Activated CD4-positive, alpha-beta T cell treated with anti-CD3 and anti-CD28 coated beads, Interleukin-2, amount 50 U/mL, for 4 hours (primary cell): ENCODE measurements around the gene GPBAR1.

Experiments used
- DNase-seq, 2 experiments: peaks; one replicate each; pipeline ENCODE4 v3.0.0-alpha.2; 2020

The GPBAR1 gene

DNA sequence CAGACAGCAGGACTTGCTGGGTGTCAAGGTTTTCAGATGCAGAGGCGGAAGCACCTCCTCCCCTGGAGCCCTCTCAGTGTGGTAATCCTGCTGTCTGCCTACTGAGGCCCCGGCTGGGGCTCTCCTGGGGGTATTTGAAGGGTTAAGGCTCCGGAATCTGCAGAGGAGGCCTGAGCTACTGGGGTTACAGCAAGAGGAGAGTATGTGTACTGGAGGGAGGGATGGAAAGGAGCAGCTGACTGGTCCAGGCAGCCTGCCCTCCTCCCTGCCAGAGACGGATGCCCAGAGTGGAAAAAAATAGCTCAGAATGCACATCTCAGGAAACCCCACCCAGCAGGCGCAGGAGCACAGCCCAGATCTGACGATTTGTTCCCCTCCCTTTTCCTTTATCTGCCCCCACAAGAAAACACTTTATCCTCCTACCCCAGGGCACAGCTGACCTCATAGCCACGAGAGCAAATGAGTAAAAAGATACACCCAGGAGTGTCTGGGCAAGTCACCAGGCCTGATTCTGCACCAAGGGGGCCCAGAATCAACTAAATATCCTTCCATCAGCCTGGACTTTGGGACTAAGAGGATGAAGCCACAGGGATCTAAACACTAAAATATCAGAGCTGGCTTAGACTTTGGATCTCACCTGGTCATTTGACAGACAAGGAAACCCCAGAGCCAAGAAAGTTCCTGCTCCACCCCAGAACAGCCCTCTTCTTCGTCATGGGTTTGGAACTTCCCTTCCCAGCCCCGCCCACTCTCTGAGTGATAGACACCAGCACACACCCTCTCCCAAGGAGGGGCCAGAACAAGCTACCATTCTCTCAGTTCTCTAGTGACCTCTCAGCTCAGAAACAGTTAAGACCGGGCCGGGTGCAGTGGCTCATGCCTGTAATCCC is 26.0 kb downstream of the GPBAR1 start:
- DNase-seq, result peak; percentile 72 to 77

DNA sequence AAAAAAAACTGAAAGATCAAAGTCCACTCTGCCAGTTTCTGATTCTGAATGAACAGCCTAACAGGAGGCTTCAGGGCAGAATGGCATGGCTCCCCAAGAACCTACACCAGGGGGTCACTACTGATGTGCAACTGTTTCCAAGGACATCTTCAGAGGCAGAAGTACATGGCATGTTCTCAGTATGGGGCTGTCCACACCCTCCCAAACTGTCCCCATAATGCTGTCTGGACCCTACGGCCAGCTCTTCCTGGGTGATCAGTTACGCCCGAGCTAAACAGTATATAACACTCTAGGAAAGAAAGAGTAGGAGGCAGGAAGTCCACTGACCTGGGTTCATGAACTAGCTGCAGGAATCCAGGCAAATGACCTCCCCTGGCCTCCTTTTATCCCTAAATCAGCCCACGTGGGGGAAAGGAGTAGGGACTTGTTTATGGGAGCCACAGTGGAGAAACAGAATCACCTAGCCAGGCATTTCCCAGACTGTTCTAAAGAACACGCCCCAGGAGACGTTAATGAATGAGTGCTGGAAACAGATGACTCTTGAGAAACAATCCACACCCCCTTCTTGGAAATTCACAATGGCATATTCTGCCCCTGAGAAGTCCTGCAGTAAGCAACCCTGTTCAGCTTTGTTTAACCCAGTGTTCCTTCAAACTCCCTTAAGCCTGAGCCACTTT is 29.0 kb downstream of the GPBAR1 start:
- no peak for DNase-seq

DNA sequence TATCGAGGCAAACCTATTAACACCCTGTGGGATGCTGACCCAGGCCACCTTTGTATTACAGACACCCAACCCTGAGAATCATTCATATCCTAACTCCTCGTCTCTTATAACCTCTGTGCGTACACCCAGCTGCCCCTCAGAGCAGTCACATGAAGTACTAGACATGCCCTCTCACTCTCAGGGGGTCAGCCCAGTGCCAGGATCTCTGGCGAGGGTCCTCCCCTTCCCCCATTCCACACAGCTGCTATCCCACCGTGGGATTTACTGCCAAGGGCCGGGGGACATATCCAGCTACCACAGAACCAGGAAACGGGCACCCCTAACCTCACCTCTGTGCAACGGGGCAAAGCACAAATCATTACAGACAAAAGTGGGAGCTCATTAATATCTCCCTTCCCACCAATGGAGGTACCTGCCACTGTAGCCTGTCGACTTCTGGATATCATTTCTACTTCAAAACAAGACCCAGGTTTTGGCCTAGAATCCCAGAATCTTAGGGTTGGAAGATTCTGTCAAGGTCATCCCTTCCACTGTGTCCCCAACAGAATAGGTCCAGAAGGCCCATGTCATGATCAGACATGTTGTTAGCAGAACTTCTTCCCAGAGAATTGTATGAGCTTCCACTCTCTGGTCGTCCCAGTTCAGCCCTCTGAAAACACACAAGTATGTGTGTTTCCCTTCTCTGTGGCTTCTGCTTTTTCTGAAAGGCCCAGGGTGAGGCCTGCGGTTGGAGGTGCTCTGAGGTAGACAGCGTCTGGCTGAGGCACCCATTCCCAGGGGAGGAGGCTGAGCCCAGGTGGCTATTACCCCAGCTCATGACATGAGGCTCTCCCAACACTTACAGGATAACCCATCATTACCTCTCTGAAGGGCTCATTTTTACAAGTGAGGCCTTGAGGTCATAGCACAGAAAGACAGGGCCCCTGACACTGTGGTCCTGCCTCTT is 29.8 kb downstream of the GPBAR1 start:
- peak in 1 of 2 experiments; percentile 25 for DNase-seq

DNA sequence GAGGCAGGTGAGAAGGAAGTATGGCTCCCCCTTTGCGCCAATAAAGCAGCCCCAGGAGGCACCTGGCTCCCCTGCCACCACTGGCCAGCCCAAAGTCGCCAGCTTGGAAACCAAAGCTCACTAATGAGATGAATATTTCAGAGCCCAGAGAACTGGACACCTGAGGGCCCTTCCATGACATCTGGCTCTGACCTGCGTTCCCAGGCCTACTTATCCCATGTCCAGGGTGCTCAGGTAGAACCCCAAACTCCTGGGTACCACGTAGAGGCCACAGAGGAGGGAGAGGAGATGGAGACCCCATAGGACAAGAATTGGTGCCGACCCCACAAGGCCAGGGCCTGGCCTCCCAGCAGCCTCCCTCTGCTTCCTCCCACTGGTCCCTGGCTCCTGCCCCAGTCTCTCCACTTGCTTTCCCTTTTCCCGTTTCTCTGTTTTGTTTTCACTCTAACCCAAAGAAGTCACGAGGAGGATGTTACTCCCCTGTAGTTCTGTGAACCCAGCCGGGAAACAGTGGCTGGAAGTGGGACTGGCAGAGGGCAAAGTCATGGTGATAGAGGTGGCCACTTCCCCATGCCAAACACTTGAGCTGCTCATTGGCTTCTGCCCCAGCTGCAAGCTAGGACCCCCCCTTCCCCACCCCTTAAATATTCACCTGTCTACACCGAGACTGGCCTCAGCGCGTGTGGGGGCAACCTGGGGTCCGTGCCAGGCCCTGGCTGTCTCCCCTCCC is 30.7 kb downstream of the GPBAR1 start:
- DNase-seq, result no peak

DNA sequence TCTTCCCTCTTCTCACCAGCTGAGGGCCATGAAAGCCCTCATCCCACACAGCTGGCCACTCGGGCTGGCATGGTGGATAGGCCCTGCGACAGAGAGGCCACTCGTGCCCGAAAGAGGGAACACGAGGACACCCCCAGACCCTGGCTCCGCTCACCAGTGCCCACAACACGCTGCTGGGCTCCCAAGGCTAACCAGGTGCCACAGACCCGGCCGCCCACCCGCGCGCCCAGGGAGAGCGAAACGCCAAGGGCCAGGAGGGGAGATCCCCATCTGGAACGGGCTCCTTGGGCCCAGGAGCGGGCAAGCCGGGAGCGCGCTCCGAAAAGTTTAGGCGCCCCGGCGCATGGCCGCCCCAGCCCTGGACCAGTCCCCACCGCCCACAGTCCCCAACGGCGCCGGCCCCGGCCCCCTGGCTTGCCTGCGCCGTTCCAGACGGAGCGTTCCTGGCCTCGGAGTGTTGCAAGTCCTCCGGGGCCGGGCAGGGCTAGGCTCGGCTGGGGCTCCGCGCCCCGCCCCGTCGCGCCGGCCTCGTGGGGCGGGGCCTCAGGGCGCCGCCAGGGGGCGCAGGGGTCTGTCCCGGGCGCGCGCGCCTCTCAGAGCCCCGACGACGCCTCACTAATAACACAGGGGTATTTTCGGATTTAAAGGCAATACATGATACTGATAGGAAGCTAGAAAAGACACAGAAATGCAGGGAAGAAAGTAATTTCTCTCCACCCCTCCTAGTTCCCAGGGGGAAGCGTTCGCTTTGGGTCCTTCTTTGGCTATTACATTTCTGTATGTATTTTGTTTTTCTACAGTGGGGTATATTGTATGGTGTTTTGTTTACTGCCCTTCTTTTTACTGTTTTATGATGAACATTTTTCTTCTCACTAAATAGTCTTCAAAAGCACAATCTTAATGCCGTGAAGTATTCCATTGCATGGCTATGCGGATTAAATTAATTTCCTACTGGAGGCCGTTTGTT is 31.5 kb downstream of the GPBAR1 start, which contains the start of gene TMBIM1:
Gene TMBIM1, minus strand, starts transcription at position 456 of the 967 bp plus-strand sequence. CDS start 10,362 bp downstream, outside the sequence.
- peak; percentile 69 for DNase-seq

DNA sequence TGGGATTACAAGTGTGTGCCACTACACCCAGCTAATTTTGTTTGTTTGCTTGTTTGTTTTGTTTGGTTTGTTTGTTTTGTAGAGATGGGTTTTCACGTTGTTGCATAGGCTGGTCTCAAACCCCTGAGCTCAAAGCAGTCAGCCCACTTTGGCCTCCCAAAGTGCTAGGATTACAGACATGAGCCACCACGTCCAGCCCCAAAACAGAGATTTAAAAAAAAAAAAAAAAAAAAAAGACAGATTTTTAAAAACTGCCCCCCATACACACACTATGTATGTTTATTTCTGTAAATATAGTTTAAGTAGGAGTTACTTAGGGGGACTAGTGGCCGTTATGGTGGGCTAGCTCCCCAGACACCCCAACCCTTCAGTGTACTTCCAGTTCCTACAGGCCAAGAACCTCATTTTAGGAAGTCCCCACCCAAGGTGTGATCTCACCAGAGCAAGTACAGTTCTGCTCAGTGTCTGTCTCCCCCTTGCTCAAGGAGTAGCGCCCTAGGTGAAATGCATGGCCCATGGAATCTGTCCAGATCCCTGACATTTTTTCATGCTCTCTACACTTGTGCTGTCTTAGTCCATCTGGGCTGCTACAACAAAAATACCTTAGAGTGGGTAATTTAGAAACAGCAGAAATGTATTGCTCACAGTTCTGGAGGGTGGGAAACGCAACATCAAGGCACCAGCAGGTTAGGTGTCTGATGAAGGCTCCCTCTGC is 33.1 kb downstream of the GPBAR1 start:
- DNase-seq, result no peak

DNA sequence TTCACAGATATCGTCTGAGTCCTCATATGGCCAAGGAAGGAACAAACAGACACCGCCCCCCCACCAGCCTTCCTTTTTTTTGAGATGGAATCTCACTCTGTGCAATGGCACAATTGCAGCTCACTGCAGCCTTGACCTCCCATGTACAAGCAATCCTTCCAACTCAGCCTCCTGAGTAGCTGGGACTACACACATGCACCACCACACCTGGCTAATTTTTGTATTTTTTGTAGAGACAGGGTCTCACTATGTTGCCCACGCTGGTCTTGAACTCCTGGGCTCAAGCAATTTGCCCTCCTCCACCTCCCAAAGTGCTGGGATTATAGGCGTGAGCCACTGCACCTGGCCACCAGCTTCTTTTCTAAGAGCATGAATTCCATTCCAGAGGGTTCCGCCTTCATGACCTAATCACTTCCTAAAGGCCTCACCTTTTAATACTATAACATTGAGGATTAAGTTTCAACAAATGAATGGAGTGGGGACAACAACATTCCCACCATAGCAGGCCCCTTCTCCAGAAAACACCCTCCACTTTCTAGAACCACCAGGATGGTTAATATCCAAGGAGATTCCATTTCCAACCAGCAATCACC is 33.7 kb downstream of the GPBAR1 start:
- DNase-seq, result no peak

DNA sequence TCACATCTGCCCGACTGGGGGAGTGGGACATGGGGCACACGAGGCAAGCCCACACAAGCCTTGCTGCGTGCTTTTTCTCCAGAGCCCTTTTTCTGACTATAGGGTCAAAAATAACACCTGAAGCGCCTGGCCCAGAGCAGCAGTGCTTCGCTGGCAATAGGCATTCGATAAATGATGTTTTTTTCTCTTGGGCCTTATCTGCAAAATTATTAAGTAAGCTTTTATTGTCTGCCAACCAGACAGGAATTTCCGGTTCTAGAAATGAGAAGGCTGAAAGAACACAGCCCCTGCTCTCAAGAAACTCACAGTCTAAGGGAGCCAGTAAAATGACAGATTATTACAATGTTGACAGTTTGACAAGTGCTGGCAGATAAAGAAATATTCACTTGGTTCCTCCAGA is 34.2 kb downstream of the GPBAR1 start:
- no peak for DNase-seq

DNA sequence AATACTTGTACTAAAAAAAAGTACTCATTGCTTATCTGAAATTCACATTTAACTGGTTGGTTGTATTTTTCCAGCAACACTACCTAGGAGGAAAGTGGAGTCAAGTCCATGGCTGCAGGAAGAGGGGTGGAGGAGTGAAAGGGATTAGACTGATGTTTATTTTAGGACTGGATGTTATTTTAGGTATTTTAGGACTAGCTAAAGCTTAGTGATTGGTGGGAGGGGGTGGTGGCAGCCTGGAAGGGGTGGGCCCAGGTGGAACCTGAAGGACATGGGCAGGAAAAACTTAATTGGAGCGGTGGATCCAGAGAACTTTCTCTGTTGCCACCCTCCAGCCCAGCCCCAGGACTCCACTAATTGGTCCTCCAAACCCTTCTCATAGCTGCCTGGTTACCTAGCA is 35.4 kb downstream of the GPBAR1 start:
- no peak for DNase-seq

DNA sequence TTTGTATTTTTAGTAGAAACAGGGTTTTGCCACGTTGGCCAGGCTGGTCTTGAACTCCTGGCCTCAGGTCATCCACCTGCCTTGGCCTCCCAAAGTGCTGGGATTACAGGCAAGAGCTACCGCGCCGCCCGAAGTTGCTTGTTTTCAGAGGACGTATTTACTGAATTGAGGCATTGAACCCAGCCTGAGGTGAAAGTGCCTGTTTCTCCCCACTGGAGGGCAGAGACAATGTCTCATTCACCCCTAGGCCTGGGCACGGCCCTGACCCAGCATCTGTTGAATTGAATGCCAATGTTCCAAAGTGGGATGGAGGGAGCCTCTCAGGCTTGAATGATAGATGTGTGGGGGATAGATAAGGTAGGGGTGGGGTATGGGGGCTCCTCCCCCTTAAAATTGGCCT is 36.0 kb downstream of the GPBAR1 start:
- no peak for DNase-seq

DNA sequence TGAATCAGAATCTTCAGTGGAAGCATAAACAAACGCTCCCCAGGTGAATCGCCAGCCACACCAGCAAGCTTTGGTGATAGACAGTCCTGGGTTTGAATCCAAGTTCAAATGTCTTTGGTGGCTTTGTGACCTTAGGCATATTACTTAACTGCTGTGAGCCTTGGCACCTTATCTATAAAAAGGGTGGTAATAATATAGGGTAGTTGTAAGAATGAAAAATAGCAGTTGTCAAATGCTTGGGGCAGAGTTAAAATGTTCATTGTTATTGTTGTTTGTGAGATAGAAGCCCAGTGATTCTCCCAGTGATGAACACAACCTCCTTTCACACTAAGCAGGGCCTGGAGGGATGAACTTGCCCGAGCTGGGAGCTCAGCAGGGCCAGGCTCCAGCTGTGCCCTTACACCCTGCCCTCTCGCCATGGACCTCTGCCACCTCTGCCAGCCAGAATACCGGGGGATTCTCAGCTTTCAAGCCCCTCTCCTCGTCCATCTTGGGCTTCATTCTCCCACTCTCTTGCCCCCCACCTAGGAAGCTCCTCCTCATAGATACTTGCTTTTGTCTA is 37.6 kb downstream of the GPBAR1 start:
- DNase-seq, result no peak

DNA sequence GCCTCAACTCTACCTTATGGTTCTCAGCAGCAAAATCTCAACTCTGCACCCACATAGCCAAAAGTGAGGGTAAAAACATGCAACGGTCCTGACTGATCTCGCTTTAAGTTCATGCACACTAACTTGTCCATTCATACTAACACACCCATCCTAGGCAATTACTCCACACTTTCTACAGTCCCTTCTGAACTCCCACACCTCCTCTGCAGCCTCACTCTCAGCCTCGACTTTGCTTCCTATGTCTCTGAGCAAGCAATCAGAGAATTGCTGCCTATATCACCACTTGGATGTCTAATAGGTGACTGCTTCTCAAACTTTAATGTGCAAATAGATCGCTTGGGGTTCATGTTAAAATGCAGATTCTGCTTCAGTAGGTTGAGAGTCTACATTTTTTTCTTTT is 39.3 kb downstream of the GPBAR1 start:
- DNase-seq, result no peak

DNA sequence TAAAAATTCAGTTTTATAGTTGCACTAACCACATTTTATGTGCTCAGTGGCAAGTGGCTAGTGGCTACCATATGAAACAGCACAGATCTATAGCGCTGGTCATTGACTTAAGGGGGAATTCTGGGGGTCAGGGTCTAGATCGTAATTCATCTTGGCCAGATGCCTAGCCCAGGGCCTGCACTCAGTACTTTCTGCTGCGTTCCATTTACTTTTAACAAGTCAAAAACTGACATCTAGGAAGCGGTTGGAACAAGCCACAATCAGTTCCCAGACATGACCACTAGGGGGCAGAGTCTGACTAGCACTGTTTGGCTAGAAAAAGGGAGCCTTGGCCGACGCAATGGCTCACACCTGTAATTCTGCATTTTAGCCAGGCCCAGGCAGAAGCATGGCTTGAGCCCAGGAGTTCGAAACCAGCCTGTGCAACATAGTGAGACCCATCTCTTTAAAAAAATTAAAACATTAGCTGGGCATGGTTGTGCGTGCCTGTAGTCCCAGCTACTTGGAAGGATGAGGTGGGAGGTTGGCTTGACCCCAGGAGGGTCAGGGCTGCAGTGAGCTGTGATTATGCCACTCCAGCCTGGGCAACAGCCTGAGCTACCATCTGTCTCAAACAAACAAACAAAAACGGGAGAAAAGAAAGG is 40.5 kb downstream of the GPBAR1 start:
- DNase-seq, result peak; percentile 86 to 87

DNA sequence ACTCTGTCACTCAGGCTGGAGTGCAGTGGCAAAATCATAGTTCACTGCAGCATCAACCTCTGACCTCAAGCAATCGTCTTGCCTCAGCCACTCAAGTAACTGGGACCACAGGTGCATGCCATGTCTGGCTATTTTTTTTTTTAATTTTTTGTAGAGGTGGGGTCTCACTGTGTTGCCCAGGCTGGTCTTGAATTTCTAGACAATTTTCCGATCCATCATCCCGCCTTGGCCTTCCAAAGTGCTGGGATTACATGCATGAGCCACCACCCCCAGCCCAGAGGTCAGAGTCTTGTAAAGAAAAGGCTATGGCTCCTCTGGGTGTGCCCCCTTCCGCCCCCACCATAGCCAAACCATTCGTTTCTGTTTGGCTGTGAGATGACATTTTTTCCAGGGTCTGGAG is 44.6 kb downstream of the GPBAR1 start:
- no peak for DNase-seq

DNA sequence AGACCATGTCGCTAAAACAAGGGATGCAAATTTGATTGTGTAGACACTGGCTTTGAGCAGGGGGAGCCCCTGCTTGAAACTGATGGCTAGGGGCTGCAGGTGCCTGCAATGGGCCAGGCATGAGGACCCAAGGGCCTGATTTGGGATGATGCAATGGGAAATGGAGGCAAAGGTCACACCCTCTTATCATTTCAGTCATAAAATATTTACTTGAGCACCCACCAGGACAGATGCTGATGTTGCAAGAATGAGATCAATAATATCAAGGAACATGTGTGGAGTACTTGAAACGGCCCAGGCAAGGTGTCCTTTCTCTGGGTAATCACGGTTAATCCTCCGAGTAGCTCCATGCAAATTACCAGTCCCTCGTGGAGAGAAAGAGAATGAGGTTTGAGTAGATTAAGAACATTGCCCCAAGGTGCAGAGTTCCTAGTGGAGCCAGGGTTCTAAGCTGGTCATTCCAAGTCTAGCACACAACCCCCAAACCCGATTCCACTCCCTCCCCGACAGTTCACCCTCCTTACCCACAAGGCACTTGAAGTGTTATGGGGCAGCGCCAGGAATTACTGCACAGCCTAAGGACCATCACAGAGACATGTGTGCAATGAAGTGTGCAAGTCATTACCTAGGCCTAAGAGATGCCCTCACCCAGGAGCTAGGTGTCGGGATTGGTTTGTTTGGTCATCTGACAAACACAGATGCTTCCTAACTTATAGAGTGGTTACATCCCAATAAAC is 45.5 kb downstream of the GPBAR1 start:
- DNase-seq, result no peak

DNA sequence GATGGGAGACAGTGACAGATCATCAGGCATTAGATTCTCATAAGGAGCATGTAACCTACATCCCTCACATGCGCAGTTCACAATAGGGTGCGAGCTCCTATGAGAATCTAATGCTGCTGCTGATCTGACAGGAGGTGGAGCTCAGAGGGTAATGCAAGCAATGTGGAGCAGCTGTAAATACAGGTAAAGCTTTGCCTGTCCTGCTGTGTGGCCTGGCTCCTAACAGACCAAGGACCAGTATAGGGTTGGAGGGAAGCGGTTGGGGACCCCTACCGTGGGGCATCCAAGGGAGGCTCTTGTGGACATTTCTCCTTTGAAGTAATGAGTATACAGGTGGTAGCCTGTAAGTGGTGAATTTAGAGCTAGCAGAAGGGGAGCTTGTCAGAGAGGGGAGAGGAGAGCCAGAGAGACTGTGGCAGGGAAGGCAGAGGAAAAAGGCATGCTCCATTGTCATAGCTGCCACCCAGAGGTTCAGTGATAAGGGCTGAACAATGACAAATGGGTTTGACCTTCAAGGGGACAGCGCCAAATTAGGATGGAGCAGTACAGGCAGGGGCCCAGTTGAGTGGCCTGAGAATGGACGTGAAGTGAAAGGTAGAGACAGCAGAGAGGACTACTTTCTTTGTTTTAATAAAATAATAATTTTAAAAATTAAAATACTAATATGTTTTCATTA is 46.7 kb downstream of the GPBAR1 start:
- DNase-seq, result no peak

DNA sequence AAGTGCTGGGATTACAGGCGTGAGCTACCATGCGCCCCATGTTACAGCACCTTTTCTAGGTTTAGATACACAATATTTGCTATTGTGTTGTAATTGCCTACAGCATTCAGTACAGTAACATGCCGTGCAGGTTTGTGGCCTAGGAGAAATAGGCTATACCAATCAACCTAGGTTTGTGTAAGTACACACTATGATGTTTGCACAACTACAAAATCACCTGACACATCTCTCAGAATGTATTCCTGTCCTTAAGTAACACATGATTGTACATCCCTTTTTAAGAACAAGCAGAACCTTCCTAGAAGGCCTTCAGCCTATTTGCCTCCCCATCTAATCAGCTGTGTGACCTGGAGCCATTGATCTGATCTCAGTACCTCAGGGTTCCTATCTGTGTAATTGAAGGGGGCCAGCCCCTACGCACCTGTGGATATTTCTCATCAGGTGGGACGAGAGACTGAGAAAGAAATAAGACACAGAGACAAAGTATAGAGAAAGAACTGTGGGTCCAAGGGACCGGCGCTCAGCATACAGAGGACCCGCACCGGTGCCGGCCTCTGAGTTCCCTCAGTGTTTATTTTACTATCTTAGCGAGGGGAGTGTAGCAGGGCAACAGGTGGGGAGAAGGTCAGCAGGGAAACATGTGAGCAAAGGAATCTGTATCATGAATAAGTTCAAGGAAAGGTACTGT is 50.2 kb downstream of the GPBAR1 start:
- DNase-seq, result no peak
